ENCODE data around the gene RHOD. TPM values are rescaled to one million over a fixed set of nuclear protein-coding genes. Genes with fewer than 3 reads are reported as not detected.

RHOD gene
- total RNA-seq, 1 donor, result 15.1 TPM

- H3K4me3 ChIP-seq (ENCODE audit: low read depth, low read length), result no peak overlapping the region
- no peak for DNase-seq (ENCODE audit: low read depth)
- no peak for TF ChIP-seq CTCF (IDR thresholded peaks at IDR 0.05; ENCODE audit: insufficient read depth, low read length)
Measured at GRCh38 chr11:67051945-67052488, 4.6 kb upstream of the RHOD start.

GRCh38 chr11:67052891-67053290 lies 3.8 kb upstream of the RHOD start:
- no peak overlapping the region for H3K4me3 ChIP-seq (ENCODE audit: low read depth, low read length)
- no peak for DNase-seq (ENCODE audit: low read depth)
- TF ChIP-seq CTCF (IDR thresholded peaks at IDR 0.05; ENCODE audit: insufficient read depth, low read length), result no peak

- no peak overlapping the region for H3K4me3 ChIP-seq (ENCODE audit: low read depth, low read length)
- DNase-seq (ENCODE audit: low read depth), result peak; percentile 50
- TF ChIP-seq CTCF (IDR thresholded peaks at IDR 0.05; ENCODE audit: insufficient read depth, low read length), result peak; percentile 86
Measured at GRCh38 chr11:67053896-67054329, 2.7 kb upstream of the RHOD start.

DNA sequence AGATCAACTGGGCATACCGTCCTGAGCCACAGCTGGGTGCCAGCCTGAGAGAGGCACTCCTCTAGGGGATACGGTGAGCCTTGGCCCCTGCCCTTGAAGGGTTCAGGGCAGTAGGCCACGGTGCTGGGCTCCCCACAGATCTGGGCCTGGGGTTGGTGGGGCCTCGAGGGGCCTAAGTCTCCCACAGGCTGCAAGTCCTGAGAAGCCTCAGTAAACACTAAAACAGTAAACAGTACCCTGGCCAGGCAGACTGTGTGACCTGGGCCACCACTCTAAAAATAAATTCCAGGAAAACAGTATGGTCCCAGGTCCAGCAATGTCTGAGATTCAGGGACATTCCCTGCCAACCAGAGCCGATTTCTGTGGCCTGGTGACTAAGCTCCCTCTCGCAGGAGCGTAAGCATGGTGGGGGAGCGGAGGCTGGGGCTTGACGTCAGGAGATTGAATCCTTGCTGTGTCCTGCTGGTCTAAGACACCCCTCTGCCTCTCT lies 2.3 kb upstream of the RHOD start:
- DNase-seq (ENCODE audit: low read depth), result peak; percentile 59
- no peak for TF ChIP-seq CTCF (IDR thresholded peaks at IDR 0.05; ENCODE audit: insufficient read depth, low read length)
- H3K4me3 ChIP-seq (ENCODE audit: low read depth, low read length), result no peak overlapping the region

GRCh38 chr11:67054836-67055523 lies 1.7 kb upstream of the RHOD start:
- DNase-seq (ENCODE audit: low read depth), result peak; percentile 76
- no peak for TF ChIP-seq CTCF (IDR thresholded peaks at IDR 0.05; ENCODE audit: insufficient read depth, low read length)
- no peak overlapping the region for H3K4me3 ChIP-seq (ENCODE audit: low read depth, low read length)

DNA sequence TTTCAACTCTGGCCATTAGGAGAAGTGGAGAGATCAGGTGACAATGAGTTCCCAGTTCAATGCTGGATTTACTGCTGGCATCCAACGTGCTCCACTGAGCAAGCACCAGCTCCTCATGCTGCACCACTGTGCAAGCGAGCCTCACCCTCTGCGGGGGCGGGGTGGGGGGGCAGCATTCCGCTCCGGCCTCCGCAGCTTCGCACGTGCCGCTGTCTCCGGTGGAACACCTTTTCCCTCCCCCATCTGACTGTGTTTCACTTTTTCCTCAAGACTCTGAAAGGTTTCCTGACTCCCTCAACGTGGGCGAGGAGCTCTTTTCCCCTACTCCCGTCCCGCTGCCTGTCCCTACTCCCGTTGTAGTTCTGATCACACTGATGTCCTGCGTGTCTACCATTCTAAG lies 835 bp upstream of the RHOD start:
- TF ChIP-seq CTCF (IDR thresholded peaks at IDR 0.05; ENCODE audit: insufficient read depth, low read length), result no peak
- H3K4me3 ChIP-seq (ENCODE audit: low read depth, low read length), result no peak overlapping the region
- DNase-seq (ENCODE audit: low read depth), result no peak

All from fibroblast of the aortic adventitia (primary cell).